RKO (cell line): Measurements from ENCODE around the gene TLX3.
A peak's percentile ranks its signal among the peaks of the same experiment; 100 is the strongest.
"Not testable (repeated sequence)": the region's sequence is repeated elsewhere in the genome, so short reads cannot be mapped to it uniquely, and the experiment has no call there.

Source experiments
- DNase-seq: peaks from one replicate; pipeline ENCODE4 v3.0.0-alpha.2; 2016; ENCODE audit warnings: low spot score

TLX3 gene

GRCh38 chr5:171323806-171324632 is 15.0 kb downstream of the TLX3 start:
- no peak for DNase-seq

- no peak for DNase-seq
These were observed 21.0 kb downstream of the TLX3 start for GRCh38 chr5:171330021-171330420.

- no peak for DNase-seq
These were observed 26.6 kb downstream of the TLX3 start for GRCh38 chr5:171335616-171336015.

- DNase-seq, result no peak
These were observed 27.6 kb downstream of the TLX3 start for GRCh38 chr5:171336521-171337209.

- DNase-seq, result no peak
These were observed 28.1 kb downstream of the TLX3 start for GRCh38 chr5:171337210-171337569.

GRCh38 chr5:171340042-171340441 is 31.0 kb downstream of the TLX3 start:
- no peak for DNase-seq

GRCh38 chr5:171340491-171340890 is 31.4 kb downstream of the TLX3 start:
- DNase-seq, result no peak

- peak; percentile 71 for DNase-seq
These were observed 33.5 kb downstream of the TLX3 start for GRCh38 chr5:171342362-171343111.

- DNase-seq, result no peak
These were observed 36.0 kb downstream of the TLX3 start for GRCh38 chr5:171344936-171345608.

GRCh38 chr5:171351536-171352073 is 42.6 kb downstream of the TLX3 start:
- DNase-seq, result no peak

GRCh38 chr5:171355302-171355724 is 46.3 kb downstream of the TLX3 start:
- DNase-seq, result no peak

GRCh38 chr5:171357843-171358242 is 48.8 kb downstream of the TLX3 start:
- DNase-seq, result no peak

- not testable (repeated sequence) for DNase-seq
These were observed 52.1 kb downstream of the TLX3 start for GRCh38 chr5:171361151-171361550.
